Left cardiac atrium (tissue), 4 donors: Measurements from ENCODE around the gene SH3GL1. TPM values are rescaled to one million over a fixed set of nuclear protein-coding genes. Genes with fewer than 3 reads are reported as not detected.
A peak's percentile ranks its signal among the peaks of the same experiment; 100 is the strongest.

Source experiments
- ATAC-seq, 2 donors: fragments of 200-7000 bp; cut with Tn5 transposase; one replicate each; pipeline ENCODE4 v1.9.1; 2020; ENCODE audit warnings: mild to moderate bottlenecking in 2 of 2, moderate library complexity in 2 of 2
- DNase-seq: peaks from one replicate; pipeline ENCODE4 v3.0.0-alpha.2; 2020
- intact Hi-C, 2 donors: fragments of 100-400 bp; cut with DNase I; formaldehyde crosslinking; loops; one replicate each; pipeline versions ENCODE4 v1.14.1 to v1.15.1; 2022 to 2023
- total RNA-seq, 2 donors: library from RNA; stranded (reverse); fragmentation: NEBNext Ultra II Directional; extraction: Animal tissue kit (Norgen Biotek cat#: 25700); gene quantifications; one replicate each; pipeline ENCODE4 v1.2.1, GENCODE V29; 2021
- donor health status: DM: no; HTN: yes; CAD: no.
- donor health status: DM: no; HTN: yes; CAD: no; lungs with severe emphysema.
- donor health status: DM: yes; HTN: yes; CAD: no.
- donor health status: Dilated cardiomyopathy.

The SH3GL1 gene
- total RNA-seq, 2 donors from 2014 or later = 31.4 to 39.4 TPM

GRCh38 chr19:4385291-4386040, 14.9 kb downstream of the SH3GL1 start:
- ATAC-seq = no peak
- DNase-seq = no peak
- intact Hi-C loops = no loop called here

GRCh38 chr19:4380254-4380727, 20.1 kb downstream of the SH3GL1 start:
- ATAC-seq (peak; percentile 8 to 39), DNase-seq (peak; percentile 72)
- intact Hi-C loops = no loop called here

GRCh38 chr19:4379383-4380253, 20.7 kb downstream of the SH3GL1 start:
- ATAC-seq = peak; percentile 20 to 46

GRCh38 chr19:4378886-4379285, 21.5 kb downstream of the SH3GL1 start:
- DNase-seq (no peak), ATAC-seq (no peak)
- intact Hi-C loops = no loop called here

More at GRCh38 chr19:4379383-4380253, 20.7 kb downstream of the SH3GL1 start:
- DNase-seq = peak; percentile 67
- intact Hi-C loops = no loop called here

- peak; percentile 8 to 27 for ATAC-seq
- no peak for DNase-seq
- intact Hi-C loops = no loop called here
These were observed 23.2 kb downstream of the SH3GL1 start for GRCh38 chr19:4376991-4377781.

GRCh38 chr19:4376671-4376990, 23.7 kb downstream of the SH3GL1 start:
- intact Hi-C loops = no loop called here
- DNase-seq = no peak
- no peak for ATAC-seq

- ATAC-seq (no peak), DNase-seq (no peak)
- intact Hi-C loops = no loop called here
These were observed 24.2 kb downstream of the SH3GL1 start for GRCh38 chr19:4376028-4376670.

GRCh38 chr19:4375164-4376027, 25.0 kb downstream of the SH3GL1 start:
- DNase-seq (no peak), ATAC-seq (no peak)
- intact Hi-C loops = no loop called here

GRCh38 chr19:4374498-4375163, 25.7 kb downstream of the SH3GL1 start:
- peak; percentile 58 to 78 for ATAC-seq
- DNase-seq = peak; percentile 89
- intact Hi-C loops = no loop called here

- ATAC-seq (peak; percentile 19 to 36), DNase-seq (peak; percentile 65)
- intact Hi-C loops = no loop called here
These were observed 26.5 kb downstream of the SH3GL1 start for GRCh38 chr19:4373601-4374497.

GRCh38 chr19:4373013-4373367, 27.4 kb downstream of the SH3GL1 start:
- no peak for ATAC-seq
- intact Hi-C loops = no loop called here
- no peak for DNase-seq

- no peak for ATAC-seq
- intact Hi-C loops = no loop called here
- no peak for DNase-seq
These were observed 28.0 kb downstream of the SH3GL1 start for GRCh38 chr19:4372165-4373012.

GRCh38 chr19:4371247-4372164, 28.8 kb downstream of the SH3GL1 start:
- no peak for DNase-seq
- no peak for ATAC-seq
- intact Hi-C loops = no loop called here

GRCh38 chr19:4370418-4371041, 29.8 kb downstream of the SH3GL1 start:
- no peak for DNase-seq
- no peak for ATAC-seq
- intact Hi-C loops = no loop called here
